Muscle of back (tissue), 13 donors: ENCODE measurements around the gene LRRTM2. TPM values are rescaled to one million over a fixed set of nuclear protein-coding genes. Genes with fewer than 3 reads are reported as not detected.
"Not testable (repeated sequence)": the region's sequence is repeated elsewhere in the genome, so short reads cannot be mapped to it uniquely, and the experiment has no call there.

Experiments
- DNase-seq, 3 donors: peaks; one replicate each; pipeline versions ENCODE4 v3.0.0 to v3.0.0-alpha.2; 2013
- long read RNA-seq, 9 donors: transcript quantifications; one replicate each; lab custom pipeline, GENCODE V29; 2026
- polyA plus RNA-seq, 10 donors: library from polyadenylated mRNA; unstranded; fragments of 120-200 nt; gene quantifications; one replicate each; pipeline ENCODE4 v1.2.1, GENCODE V29; 2013; ENCODE audit not compliant: insufficient read length in 10 of 10

The LRRTM2 gene, protein sequence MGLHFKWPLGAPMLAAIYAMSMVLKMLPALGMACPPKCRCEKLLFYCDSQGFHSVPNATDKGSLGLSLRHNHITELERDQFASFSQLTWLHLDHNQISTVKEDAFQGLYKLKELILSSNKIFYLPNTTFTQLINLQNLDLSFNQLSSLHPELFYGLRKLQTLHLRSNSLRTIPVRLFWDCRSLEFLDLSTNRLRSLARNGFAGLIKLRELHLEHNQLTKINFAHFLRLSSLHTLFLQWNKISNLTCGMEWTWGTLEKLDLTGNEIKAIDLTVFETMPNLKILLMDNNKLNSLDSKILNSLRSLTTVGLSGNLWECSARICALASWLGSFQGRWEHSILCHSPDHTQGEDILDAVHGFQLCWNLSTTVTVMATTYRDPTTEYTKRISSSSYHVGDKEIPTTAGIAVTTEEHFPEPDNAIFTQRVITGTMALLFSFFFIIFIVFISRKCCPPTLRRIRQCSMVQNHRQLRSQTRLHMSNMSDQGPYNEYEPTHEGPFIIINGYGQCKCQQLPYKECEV
- polyA plus RNA-seq = under 1 TPM; 0.21 to 0.52 (median 0.43) TPM
- long read RNA-seq, donor 1 = 0 reads
- long read RNA-seq, donor 2 = 0 reads
- long read RNA-seq, donor 3 = 0 reads
- long read RNA-seq, donor 4, partial matches to known transcripts = 237 of 254 reads
- long read RNA-seq, donor 4, other reads (novel, unspliced or antisense) = 17 of 254 reads
- long read RNA-seq, donor 5 = 0 reads
- long read RNA-seq, donor 6 = 0 reads
- long read RNA-seq, donor 7, partial matches to known transcripts = 113 of 144 reads
- long read RNA-seq, donor 7, other reads (novel, unspliced or antisense) = 31 of 144 reads
- long read RNA-seq, donor 8 = 0 reads
- long read RNA-seq, donor 9 = 0 reads

DNA sequence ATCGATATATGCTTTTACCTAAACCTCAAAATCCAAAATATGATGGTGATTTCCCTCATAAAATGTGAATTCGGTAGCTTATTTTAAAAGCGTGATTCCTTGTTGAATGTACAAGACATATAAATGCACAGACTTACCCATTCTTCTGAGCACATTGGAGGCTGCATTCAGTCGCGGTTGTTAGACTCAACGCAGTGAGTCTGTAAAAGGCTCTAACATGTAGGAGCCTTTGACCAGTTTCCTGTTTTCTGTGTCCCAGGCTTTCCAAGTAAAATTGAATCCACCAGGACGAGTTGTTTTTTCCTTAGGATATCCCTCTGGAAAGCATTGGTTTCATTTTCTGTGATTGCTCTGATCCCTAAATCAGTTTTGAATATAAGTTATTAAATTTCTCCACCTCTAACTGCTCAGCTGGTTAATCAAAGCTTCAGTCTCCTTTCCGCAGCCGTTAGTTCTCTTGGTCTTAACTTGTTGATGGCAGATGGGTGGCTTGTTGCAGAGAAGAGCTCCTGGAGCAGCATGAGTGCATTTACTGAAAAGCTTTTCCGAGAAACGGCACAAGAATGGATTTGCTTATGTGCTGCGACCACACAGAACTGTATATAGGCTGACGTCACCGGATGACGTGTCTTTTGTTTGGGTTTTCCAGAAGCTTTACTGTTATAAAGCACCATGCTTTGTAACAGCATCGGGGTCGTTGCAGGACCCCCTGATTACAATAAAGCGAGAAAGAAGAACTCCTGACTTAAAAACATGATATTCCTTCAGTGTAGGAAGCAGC, at the start of gene LRRTM2:
LRRTM2 (minus strand) TSS at position 565 of the 781 bp plus-strand sequence; CDS start at position 141, 424 bp downstream.
- DNase-seq = peak; percentile 70 to 87 (median 81)

DNA sequence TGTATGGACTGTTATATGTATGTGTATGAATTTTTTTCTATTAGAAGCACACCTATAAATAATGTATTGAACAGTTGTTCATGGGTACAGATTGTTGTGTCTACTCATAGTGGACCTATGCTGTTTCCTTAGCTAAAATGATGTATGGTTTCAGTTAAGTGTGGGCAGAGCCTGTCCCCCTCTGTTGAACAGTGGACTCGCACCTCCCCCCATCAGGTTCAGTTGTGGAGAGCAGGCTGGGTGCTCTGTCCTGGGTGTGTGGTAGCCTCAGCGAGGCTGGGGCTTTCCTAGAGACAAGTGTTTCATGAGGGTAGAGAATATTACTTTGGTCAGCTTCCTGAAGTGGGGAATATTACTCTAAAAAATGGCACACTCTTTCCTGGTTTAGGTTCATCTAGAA, 47.4 kb upstream of the LRRTM2 start:
- no peak for DNase-seq

DNA sequence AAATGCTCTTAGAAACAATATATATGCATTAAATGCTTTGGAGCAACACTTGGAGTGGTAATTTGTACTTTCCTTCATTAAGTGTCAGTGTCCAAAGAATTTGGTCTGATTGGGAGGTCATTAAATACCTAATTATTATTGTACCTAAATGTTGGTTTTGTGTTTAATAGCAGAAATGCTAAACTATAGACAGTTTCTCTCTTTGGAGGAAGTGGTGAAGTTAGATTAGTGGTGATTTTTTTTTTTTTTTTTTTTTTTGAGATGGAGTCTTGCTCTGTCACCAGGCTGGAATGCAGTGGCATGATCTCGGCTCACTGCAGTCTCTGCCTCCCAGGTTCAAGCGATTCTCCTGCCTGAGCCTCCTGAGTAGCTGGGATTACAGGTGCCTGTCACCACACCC, 46.2 kb upstream of the LRRTM2 start:
- not testable (repeated sequence) for DNase-seq

DNA sequence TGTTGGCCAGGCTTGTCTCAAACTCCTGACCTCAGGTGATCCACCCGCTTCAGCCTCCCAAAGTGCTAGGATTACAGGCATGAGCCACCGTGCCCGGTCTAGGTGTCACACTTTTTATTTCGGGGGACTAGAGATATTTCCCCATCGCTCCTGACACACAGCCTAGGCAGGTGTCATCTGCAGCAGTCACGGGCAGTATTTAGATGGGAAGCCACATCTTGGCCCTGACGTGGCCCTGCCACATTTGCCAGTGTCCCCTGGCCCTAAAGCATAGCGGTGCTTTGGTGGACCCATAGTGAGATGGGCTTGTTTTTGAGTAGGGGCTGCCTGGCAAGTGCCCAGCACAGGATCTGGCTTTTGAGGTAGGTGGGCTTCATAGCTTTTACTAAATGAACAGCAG, 45.0 kb upstream of the LRRTM2 start:
- DNase-seq = no peak

DNA sequence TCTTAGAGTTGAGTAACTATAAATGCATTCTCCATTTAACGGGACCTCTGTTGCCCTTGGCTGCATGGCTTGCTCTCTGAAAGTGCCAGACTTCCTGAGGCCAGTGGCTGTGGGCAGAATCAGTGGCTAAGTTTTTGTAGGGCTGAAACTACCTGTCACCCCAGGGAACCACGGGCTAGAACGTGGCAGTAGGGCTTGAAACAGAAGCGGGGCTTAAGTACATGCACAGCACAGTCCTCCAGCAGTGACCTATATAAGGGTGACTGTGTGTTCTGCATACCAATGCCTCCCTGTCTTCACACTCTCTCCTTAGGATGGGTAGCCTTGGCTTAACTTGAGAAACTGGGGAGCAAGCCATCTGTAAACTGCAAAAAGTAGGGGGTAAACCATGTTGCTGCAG, 43.6 kb upstream of the LRRTM2 start:
- DNase-seq = no peak

DNA sequence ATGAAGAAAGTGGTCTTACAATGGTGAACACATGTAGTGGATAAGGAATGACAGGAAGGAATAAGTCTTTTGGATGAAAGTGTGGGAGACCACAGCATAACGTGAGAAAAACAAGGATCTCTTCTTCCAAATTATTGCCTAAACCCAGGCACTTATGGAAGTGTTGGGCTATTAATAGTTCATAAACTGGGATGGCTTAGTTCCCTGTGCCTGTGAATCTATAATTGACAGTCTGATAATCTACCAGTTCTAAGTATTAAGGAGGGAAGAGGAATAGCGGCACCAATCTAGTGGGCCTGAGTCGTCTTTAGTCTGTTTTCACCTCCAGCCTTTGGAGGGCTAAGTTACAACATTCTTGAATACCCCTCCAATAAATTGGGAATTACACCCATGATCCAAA, 39.2 kb upstream of the LRRTM2 start:
- no peak for DNase-seq

DNA sequence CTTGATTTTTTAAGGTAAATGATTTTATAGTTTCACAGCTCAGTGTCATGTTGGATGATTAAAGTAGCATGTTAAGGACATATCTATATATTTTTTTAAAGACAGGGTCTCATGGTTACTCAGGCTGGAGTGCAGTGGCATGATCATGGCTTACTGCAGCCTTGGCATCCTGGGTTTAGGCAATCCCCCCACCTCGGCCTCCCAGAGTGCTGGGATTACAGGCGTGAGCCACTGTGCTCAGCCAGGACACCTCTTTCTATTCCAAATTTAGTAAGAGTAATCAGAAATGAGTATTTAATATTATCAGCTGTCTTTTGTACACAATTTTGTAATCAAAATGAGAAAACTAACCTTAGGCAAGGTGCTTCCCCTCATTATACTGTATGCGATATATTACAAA, 38.6 kb upstream of the LRRTM2 start:
- DNase-seq = no peak

DNA sequence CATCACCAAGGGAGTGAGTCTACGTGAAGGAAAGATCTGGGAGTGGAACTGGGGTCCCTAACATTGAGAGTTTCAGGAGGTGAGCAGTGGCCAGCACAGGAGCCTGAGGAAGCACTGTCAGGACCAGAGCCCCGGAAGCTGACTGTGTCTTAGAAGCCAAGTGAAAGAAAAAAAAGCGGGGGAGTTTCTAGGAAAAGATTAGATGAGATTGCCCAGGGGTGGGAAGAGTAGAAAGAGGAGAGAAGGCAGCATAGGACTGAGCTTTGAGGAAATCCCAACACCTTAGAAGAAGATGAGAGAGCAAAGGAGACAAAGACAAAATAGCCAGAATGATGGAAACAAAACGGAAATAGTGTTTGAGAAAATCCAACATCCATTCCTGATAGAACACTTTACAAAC, 37.0 kb upstream of the LRRTM2 start:
- DNase-seq = no peak

DNA sequence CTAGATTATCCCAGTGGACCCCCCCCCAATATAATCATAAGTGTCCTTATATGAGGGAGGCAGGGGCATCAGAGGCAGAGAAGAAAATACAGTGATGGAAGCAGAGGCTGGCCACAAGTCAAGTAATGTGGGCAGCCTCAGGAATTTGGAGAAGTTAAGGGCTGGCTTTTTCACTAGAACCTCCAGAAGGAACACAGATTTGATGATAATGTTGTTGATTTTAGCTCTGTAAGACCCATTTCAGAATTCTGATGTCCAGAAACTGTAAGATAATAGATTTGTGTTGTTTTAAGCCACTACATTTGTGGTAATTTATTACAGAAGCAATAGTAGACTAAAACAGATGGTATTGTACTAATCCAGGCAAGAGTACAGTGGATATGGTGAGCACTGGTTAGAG, 36.3 kb upstream of the LRRTM2 start:
- DNase-seq = no peak

DNA sequence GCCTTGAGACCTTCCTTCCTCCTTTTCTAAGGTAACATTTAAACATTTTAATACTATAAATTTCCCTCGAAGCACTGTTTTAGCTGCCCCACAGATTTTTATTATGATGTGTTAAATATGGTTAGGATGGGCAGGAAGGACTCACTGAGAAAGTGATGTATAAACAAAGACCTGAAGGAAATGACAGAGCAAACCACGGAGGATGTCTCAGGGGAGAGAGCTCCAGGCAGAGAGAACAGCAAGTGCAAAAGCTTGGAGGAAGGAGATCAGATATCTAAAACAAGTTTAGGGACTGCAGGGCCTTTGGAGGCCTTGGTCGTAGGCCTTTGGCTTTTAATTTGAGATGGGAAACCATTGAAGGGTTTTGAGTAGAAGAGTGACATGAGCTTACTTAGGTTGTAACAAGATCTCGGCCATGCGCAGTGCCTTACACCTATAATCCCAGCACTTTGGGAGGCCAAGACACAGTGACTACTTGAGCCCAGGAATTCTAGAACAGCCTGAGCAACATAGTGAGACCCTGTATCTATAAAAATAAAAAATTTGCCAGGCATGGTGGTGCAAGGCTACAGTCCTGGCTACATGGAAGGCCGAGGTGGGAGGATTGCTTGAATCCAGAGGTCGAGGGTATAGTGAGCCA, 35.5 kb upstream of the LRRTM2 start:
- DNase-seq = no peak

DNA sequence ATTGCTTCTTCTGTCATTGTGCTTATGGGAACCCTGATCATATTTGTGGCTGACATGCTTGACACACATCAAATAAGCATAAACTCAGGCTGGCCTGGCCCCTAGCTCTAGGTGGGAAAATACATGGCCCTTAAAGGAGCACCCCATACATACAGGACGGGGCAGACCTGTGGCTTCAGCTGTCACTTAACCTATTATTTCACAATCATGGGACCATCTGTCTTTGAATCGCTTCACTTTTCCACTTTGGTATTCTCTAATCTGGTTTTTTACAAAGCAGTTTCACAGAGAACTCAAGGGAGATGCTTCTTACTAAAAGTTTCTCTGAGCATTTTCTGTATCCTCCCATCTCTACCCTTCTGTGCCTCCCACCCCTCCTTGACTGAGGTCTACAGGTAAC, 34.6 kb upstream of the LRRTM2 start:
- DNase-seq = no peak

DNA sequence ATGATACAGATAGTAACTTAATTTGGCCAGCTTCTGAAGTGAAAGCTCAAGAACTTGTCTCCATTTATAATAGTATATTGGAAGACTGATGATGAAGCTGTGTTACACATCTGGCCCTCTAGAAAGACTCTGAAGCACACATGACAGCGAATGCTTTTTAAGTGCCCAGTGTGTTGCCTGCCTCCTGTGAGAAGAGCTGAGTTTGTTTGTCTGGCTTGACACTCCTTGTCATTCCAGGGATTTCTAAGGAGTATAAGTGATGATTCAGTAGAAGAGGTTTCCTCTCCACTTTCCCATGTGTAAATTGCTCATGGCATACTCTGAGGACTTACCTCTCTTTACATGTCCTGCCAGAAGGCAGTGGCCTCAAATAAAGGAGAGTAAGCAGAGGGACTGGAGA, 30.4 kb upstream of the LRRTM2 start:
- DNase-seq = peak in 1 of 3 donors; percentile 26

DNA sequence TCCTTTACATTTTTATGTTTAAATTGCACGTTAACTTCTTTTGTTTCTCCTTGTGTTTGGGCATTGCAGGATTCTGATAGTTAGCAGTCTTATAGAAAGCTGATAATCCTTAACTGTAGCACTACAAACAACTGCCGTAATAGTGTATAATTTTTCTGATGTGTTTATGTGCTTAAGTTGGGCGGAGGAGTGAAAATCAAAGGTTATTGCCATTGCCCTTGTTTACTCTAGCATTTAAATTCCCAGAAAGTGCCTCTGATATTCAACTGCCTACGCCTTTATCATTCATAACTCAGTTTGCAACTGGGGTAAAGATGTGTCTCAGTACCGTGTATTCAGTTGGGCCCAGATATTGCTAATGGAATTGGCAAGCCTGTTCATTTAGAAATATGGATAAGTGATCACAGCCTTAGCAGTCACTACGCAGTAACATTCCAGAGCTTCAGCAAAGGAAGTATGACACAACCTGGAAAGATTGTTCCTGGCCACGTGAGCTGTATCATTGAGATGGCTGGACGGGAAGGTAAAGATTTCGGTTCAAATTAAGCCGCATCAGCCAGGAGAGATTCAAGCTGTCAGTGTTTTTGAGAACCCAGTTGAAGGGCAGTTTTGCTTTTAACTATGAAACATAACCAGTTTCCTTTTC, 28.1 kb upstream of the LRRTM2 start:
- peak; percentile 31 to 70 (median 54) for DNase-seq

DNA sequence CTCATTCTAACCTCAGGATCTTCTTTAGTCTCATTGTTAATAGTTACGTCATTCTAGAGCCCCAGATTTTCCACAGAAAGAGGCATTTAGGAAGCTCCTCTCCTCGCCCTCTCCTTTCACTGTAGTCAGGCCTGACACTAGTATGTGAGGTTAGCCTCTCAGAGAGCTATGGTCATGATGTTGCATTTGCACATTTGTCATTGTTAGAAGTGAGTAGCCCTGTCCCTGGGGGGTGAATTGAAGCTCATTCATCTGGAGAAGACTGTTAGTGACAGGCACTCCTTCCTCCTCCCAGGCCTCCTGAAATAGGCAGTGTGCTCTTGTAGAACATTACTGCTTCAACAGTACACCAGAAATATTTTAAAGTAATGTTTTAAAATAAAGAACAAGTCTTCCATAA, 26.6 kb upstream of the LRRTM2 start:
- no peak for DNase-seq

DNA sequence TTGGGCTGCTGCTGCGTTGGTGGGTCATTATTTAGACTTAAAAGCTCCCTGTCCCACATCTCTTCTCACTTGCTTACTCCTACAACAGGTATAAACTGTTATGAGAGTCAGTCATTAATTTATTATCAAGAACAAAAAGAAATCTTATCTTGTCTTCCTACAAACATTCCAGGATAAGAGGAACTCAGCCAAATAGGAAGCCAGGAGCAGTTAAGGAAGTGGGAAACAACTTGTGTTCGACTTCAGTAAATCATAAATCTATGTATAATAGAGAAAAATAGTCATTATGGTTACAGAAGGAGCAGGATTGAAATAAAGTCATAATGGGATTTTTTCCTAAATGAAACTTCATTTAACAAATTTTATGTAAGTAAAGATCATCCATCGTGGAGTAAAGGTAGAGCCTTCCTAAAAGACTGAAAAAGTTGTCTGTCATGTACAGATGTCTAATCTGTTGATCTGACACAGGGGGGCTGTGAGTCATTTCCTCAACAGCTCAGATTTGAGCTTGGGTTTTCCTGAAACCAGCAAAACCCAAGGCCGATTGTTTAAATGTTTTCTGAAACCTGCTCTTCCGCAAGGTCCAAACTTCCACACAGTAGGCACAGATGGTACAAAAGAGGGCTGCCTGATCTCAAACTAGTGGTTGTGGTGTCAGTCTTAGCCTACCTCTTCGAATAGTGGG, 25.3 kb upstream of the LRRTM2 start:
- DNase-seq = peak in 1 of 3 donors; percentile 9

DNA sequence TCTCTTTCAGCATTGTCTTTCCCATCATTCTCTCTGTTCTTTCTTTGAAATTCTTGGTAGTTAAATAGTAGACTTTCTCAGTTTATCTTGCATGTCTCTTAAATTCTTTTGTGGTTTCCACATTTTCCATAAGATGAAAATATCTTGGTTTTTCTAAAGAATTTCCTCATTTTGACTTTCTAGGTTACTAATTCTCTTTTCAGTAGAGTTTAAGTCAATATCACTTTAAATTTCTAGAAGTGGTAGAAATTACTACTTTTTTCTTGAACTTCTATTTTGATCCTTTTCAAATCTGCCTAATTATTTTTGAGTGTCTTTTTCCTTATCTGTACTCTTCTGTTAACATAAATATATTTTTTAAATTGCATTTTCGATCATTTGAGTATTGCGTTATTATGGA, 23.6 kb upstream of the LRRTM2 start:
- DNase-seq = no peak

DNA sequence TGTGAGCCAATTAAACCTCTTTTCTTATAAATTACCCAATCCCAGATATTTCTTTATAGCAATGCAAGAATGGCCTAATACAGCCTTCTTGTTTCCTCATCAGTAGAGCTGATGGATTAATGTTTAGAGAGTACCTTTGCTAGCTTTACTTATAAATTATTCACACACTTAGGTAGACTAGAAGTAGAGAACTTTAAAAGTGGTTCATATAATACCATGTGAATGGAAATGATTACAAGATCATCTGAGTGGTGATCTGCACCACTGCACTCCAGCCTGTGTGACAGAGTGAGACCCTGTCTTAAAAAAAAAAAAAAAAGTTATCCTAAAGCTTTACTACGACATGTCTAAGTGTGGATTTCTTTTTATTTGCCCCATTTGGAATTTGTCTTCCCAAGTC, 23.2 kb upstream of the LRRTM2 start:
- no peak for DNase-seq

DNA sequence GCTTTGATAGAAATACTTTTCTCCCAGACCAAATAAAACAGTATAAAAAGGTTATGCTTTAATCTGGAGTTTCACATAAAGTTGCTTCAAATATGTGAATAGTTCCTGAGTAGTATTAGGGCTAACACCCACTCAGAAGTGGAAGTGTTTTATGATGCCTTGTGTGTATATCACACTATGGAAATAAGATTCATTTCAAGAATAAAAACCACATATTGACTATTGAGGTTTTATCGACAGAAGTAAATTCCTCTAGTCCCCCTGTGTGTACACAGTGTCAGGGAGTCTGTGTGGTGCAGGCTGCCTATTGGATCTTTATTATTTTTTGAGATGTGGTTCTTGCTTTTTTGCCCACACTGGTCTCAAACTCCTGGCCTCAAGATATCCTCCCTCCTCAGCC, 20.8 kb upstream of the LRRTM2 start:
- DNase-seq = no peak

DNA sequence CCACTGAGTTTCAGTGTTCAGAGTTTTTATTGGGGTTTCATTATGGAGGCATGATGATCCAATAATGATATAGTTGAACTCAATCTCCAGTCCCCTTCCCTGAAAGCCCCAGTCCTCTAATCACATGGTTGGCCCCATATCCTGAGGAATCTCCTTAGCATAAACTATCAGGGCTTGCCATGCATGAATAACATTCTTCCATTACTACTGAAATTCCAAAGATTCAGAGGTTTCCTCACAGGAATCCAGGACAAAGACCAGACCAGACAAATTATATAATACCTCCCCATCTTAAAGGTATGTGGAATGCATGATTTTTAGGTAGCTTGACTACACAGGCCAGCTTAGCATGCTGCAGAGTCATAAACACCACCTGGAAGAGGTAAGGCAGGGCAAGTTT, 15.5 kb upstream of the LRRTM2 start:
- DNase-seq = no peak

DNA sequence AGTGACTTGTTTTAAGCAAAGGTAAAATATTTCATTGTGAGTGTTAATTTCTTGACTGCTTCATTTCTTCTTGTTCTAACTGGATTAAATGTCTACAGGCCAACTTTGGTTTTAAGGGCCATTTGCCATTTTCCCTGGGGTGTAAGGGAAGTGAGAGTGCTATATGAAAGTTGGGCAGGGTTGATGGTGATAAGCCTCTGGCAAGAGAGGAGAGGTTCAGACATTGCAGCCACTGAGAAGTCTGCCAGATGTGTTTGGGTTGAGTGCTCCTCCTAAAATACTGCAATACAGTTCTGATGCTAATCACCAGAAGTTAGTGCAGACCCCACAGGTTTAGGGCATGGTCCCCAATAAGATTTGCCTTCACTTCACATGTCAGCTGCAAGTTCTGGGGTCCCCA, 14.9 kb upstream of the LRRTM2 start:
- no peak for DNase-seq

DNA sequence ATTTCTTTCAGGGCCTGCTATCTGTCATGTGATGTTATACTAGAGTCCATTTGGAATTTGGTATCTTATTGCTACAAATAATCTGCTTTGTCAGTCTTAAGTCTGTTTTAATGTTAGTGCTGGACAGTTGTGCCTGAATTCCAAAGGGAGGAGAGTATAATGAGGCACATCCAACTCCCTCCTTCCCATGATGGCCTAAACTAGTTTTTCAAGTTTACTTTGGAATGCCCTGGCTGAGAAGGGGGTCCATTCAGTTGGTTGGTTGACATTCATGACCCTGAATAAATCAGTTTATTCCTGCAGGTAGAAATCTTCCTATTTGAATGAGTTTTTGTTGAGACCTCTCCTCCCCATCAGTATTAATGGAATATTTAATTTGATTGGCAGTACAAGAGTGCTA, 9.4 kb upstream of the LRRTM2 start:
- no peak for DNase-seq
